AG04450 (cell line): Measurements from ENCODE around the gene HDAC5. TPM values are rescaled to one million over a fixed set of nuclear protein-coding genes. Genes with fewer than 3 reads are reported as not detected.

Source experiments
- CTCF ChIA-PET: fragments of 300-600, 350-600 bp; formaldehyde crosslinking; extraction: SDS; loops from one replicate; lab custom pipeline; 2022; ENCODE audit warnings: antibody characterized with exemption, inconsistent platforms; lab: Charles Lee
- POLR2A ChIA-PET: fragments of 350-600 bp; formaldehyde crosslinking; extraction: SDS; loops from one replicate; lab custom pipeline; 2021; ENCODE audit warnings: antibody characterized with exemption, inconsistent platforms; lab: Yijun Ruan, JAX
- DNase-seq: peaks from one replicate; pipeline ENCODE4 v3.0.0-alpha.2; 2011; ENCODE audit warnings: low read depth, low spot score
- H3K27ac ChIP-seq: one replicate; pipeline ENCODE4 v1.5.1; 2012; ENCODE audit warnings: low read depth, low read length, control low read depth
- H3K27me3 ChIP-seq: one replicate; pipeline ENCODE4 v1.6.0; 2012; ENCODE audit warnings: low read length; ENCODE audit not compliant: control insufficient read depth, insufficient read depth
- H3K4me3 ChIP-seq: 2 replicates; pipeline ENCODE4 v1.5.1; 2011; ENCODE audit warnings: mild to moderate bottlenecking, low read depth, low read length, control low read depth
- H3K9me3 ChIP-seq: 2 replicates; pipeline ENCODE4 v1.5.1; 2012; ENCODE audit warnings: low read length; ENCODE audit not compliant: control insufficient read depth, insufficient read depth
- polyA plus RNA-seq: library from polyadenylated mRNA; depleted of rRNA; stranded (reverse); fragments of >200 nt; gene quantifications from 2 replicates; pipeline ENCODE4 v1.2.3, GENCODE V29; 2011
- TF ChIP-seq, protein P1 (sequence below): IDR thresholded peaks from 2 replicates; pipeline ENCODE4 v1.5.1; 2011; ENCODE audit warnings: low read depth, low read length, control low read depth, inconsistent platforms

Gene HDAC5
- polyA plus RNA-seq, 1 experiment: 21.3 TPM

DNA sequence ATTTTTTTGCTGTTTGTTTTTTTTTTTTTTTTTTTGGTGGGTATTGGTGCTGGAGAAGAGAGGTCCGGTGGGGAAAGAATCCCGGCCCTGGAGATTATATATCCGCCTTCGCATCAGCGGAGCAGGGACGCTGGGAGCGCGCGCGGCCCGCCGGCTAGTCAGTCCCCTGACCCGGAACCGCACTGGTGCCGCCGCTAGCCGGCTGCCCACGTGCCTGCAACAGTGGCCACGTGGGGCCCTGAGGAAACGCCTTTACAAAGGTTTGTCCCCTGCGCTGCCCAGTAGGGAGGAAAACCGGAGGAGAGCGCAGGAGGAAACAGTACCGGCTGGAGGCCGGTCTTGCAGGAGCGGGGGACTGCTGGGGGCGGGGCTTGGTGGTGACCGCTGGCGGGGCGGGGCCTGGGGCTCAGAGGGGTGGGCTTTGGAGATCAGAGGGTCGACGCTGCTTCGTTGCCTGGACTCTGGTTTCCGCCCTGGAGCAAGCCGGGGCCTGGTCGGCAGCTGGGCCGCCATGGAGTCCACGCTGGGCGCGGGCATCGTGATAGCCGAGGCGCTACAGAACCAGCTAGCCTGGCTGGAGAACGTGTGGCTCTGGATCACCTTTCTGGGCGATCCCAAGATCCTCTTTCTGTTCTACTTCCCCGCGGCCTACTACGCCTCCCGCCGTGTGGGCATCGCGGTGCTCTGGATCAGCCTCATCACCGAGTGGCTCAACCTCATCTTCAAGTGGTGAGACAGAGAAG is 52.8 kb downstream of the HDAC5 start, which contains the start of gene G6PC3:
TSS of gene G6PC3 (plus strand) at position 281 of the 743 bp plus-strand sequence. CDS start at position 512, 231 bp downstream.
- Histone ChIP-seq H3K27me3 (no peaks in the 10 kb centered on the region), H3K4me3 (peak within 1 kb of the TSS; percentile 79), H3K9me3 (no peaks in the 10 kb centered on the region), H3K27ac (peak within 1 kb of the TSS; percentile 93)
- ChIA-PET CTCF (interaction anchor here (0.7 to 1.6 kb wide), 5 partner anchors 8 to 147 kb away, joined by 3 to 15 read pairs (median 4); no protein-coding TSS in a partner anchor), POLR2A (interaction anchor here (0.6 to 1.1 kb wide), 10 partner anchors 12 to 670 kb away, joined by 3 to 11 read pairs (median 5); no protein-coding TSS in a partner anchor)
- TF ChIP-seq, protein P1, sequence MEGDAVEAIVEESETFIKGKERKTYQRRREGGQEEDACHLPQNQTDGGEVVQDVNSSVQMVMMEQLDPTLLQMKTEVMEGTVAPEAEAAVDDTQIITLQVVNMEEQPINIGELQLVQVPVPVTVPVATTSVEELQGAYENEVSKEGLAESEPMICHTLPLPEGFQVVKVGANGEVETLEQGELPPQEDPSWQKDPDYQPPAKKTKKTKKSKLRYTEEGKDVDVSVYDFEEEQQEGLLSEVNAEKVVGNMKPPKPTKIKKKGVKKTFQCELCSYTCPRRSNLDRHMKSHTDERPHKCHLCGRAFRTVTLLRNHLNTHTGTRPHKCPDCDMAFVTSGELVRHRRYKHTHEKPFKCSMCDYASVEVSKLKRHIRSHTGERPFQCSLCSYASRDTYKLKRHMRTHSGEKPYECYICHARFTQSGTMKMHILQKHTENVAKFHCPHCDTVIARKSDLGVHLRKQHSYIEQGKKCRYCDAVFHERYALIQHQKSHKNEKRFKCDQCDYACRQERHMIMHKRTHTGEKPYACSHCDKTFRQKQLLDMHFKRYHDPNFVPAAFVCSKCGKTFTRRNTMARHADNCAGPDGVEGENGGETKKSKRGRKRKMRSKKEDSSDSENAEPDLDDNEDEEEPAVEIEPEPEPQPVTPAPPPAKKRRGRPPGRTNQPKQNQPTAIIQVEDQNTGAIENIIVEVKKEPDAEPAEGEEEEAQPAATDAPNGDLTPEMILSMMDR: no peak
- peak; percentile 95 for DNase-seq

DNA sequence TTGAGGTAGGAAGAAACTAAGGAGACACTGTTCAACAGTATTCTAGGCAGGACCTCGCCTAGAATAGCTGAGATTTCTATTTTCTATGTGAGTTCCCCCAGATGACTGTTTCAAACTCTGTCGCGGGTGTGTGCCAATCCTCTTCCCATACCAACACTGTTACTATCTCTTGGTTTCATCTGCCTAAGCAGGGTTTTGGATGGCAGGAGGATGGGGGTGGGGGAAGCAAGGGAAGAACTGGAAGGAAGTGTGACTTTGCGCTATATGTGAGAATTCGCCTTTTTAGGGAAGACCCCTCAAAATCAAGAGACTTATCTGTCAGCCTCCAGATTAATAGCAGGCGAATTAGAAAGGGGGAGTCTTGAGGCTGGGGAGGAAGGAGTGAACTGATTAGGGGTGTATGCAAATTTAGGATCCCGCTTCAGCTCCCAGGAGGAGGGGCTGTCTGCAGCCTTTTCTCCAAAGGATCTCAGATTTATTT is 53.4 kb downstream of the HDAC5 start:
- H3K9me3 ChIP-seq: no peaks in the 10 kb centered on the region
- H3K27me3 ChIP-seq: no peaks in the 10 kb centered on the region
- ChIA-PET CTCF (interaction anchor here (0.7 to 1.6 kb wide), 7 partner anchors 8 to 146 kb away, joined by 3 to 15 read pairs (median 4); no protein-coding TSS in a partner anchor), POLR2A (interaction anchor here (0.5 to 0.9 kb wide), 9 partner anchors 15 to 670 kb away, joined by 3 to 11 read pairs (median 6); no protein-coding TSS in a partner anchor)
- TF ChIP-seq, protein P1: no peak
- peak overlapping the region; percentile 75 for H3K27ac ChIP-seq
- peak overlapping the region; percentile 79 for H3K4me3 ChIP-seq
- DNase-seq: no peak

DNA sequence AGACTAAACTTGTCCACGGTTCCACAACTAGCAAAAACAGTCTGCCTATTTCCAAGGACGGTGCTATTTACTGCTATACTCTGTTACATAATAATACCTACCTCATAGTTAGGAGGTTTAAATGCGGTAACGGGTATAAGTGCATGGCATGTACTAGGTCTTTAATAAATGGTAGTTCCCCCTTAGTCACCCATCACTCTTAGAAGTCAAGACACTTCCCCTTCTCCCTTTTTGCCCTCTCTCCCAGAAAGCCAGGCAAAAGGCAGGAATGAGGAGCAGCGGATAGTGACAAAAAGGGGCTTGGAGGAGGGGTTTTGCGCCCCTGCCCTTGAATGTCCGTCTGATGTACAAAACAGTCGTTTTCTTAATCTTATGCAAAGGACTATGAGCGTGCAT is 55.9 kb downstream of the HDAC5 start:
- Histone ChIP-seq H3K27me3 (no peaks in the 10 kb centered on the region), H3K27ac (no peak overlapping the region), H3K9me3 (no peaks in the 10 kb centered on the region), H3K4me3 (no peak overlapping the region)
- POLR2A ChIA-PET: no interaction called here
- CTCF ChIA-PET: interaction anchor here (2.1 kb wide), 1 partner anchor 101 kb away, joined by 5 read pairs; no protein-coding TSS in a partner anchor
- TF ChIP-seq, protein P1: no peak
- no peak for DNase-seq

DNA sequence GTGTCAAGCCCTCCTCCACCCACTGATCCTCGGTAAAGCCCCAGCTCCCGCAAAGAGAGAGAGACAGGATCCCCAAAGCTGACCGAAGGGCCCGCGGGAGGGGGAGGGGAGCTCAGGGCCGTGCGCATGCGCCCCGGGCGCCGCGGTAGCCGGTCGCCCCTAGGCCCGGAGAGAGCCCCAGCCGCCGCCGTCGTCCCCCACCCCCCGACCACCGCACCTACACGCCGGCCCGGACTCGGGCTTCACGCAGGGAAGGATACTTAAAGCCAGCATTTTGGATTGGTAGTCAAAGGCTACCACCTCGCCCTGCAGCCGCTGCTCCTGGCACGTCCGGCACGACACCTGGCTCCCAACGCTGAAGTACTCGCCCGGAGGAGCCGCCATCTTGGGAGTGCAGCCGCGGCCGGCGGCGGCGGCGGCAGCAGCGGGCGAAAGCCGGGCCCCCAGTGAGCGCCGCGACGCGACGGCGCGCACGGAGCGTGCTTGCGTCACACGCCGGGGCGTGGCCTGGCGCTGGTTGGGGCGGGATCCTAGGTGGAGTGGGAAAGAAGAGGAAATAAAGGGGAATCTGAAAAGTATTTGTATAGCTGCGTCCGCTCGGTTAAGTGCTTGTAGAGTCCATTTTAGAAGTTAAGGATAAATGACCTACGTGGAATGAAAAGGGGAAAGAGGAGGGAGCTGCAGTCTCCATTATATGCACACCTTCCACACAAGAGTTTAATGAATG is 57.1 kb downstream of the HDAC5 start, which contains the start of gene LSM12:
TSS of gene LSM12 (minus strand) at position 468 of the 727 bp plus-strand sequence. CDS start at position 384, 84 bp downstream.
- Histone ChIP-seq H3K4me3 (peak within 1 kb of the TSS; percentile 71), H3K27me3 (no peaks in the 10 kb centered on the region), H3K9me3 (no peaks in the 10 kb centered on the region), H3K27ac (peak within 1 kb of the TSS; percentile 90)
- POLR2A ChIA-PET: interaction anchor here (0.6 to 1.5 kb wide), 10 partner anchors 11 to 120 kb away, joined by 3 to 10 read pairs (median 5); partner anchors contain the start of genes HDAC5 and TMUB2
- TF ChIP-seq, protein P1: no peak
- CTCF ChIA-PET: interaction anchor here (0.6 to 2.3 kb wide), 7 partner anchors 15 to 732 kb away, joined by 3 to 6 read pairs (median 4); partner anchors contain the start of gene HDAC5
- DNase-seq: peak; percentile 68
